GM19395 (cell line): ENCODE data around the gene PHLPP1.
A peak's percentile ranks its signal among the peaks of the same experiment; 100 is the strongest.

Experiments
- ATAC-seq: cut with Tn5 transposase; IDR thresholded peaks from one replicate; pipeline ENCODE4 v1.9.1; 2021; ENCODE audit warnings: mild to moderate bottlenecking, moderate library complexity; ENCODE audit not compliant: unreplicated experiment

Gene PHLPP1

GRCh38 chr18:62928326-62928725 lies 213.0 kb downstream of the PHLPP1 start:
- no peak for ATAC-seq

- ATAC-seq: no peak
Observed at GRCh38 chr18:62933261-62933887, 218.0 kb downstream of the PHLPP1 start.

DNA sequence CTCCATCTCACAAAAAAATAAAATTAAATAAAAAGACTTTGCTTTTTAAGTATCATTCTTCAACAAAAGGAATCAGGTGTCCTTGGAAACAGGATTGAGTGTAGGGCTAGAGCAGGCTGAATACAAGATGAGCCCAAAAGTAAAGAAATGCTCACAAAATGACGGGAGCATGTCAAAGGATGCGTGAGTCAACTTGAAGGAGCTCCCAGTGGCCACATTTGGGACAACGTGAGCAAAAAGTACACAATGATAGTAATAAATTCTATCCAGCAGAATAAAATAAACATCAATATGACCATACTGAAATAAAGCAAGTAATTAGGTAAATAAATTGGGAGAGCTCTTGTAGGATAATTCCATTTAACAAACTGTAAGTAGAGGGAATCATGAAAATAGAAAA lies 220.7 kb downstream of the PHLPP1 start:
- ATAC-seq: no peak

- ATAC-seq: no peak
Observed at GRCh38 chr18:62937065-62937464, 221.7 kb downstream of the PHLPP1 start.

- no peak for ATAC-seq
Observed at GRCh38 chr18:62938006-62938405, 222.7 kb downstream of the PHLPP1 start.

DNA sequence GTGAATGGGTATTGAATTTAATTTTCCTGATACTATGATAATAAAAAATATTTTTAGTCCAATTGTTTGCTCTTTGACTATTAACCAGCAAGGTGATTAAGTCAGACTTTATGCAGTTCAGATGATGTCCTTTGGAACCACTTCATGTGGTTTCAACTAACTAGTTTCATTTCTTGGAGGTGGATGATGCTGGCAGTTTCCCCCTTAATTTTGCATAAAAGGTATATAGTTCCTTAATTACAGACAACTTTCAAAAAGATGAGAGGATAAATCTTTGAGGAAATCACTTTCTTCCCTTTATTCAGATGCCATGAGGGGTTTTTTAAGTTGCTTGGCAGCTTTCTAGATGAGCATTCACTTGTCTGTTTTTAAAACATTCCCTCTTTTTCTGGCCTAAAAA lies 223.1 kb downstream of the PHLPP1 start:
- peak; percentile 84 for ATAC-seq

DNA sequence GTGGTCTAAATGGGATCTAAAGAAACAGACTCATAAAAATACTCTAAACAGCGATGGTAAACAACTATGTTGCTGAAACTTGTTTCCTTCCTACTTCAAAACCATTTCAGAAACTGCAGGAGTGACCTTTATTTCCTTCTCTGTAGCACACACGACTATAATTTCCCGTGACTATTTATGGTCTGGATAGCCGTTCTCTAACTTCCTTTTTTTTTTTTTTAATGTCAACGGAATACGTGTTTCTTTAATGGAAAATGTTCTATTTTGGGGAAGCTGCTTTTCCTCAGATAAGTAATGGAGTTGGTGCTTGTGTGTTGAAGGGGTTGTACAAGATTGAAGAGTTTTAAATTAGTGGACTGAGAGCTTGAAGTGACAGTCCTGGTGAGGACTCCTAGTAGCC lies 224.1 kb downstream of the PHLPP1 start:
- ATAC-seq: no peak

DNA sequence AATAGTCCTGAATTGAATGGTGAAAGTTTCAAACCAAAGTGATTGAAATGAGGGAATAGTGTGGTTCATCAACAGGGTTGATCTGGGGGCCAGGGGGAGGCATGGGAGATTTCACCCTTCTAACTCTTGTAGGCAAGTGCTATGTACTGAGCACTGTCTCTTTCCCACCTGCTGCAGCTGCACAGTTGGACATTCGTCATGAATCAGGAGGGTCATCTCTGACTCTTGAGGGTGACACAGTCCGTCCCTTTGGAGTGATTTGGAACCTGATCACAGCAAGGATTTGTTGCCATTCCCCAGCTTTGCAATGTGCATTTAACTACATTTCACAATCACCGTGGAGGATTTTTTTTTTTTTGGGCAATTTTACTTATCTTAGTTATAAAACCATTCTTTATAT lies 224.6 kb downstream of the PHLPP1 start:
- ATAC-seq: no peak

DNA sequence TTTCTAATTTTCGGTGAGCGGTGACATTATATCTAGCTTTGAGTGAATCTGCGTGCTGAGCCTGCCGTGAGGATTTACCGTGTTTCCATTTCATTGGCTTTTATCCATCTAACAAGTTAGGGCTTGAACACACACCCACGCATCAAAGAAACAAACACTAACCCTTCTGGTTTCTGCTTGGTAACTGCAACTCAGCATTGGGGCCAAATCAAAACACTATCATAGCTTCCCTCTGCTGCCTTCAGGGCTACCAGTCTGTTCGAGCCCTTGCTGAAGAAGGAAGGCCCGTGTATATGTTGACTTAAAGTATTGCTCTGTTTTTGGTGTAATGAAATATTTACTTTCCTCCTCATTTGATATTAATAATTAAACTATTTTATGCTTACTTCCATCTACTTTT lies 227.2 kb downstream of the PHLPP1 start:
- ATAC-seq: no peak

- ATAC-seq: no peak
Observed at GRCh38 chr18:62944454-62944853, 229.1 kb downstream of the PHLPP1 start.

DNA sequence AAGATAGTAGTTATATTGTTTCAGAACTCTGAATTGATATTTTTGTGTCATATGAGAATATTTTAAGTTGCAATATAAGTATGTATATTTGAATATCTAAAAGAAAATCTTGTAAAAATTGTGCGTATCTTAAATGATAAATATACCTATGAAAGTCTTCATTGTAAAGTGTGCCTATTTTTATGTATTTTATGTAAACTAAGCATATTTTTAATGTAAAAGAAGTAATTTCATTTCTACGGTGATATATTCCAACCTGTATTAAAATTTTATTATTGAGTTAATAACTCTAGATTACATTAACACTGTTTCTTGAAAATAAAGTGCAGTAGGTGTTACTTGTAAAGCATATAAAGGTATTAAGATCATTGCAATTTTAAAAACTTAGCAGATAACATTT lies 233.4 kb downstream of the PHLPP1 start:
- ATAC-seq: no peak

GRCh38 chr18:62950246-62950645 lies 234.9 kb downstream of the PHLPP1 start:
- no peak for ATAC-seq

- no peak for ATAC-seq
Observed at GRCh38 chr18:62952807-62953206, 237.5 kb downstream of the PHLPP1 start.

DNA sequence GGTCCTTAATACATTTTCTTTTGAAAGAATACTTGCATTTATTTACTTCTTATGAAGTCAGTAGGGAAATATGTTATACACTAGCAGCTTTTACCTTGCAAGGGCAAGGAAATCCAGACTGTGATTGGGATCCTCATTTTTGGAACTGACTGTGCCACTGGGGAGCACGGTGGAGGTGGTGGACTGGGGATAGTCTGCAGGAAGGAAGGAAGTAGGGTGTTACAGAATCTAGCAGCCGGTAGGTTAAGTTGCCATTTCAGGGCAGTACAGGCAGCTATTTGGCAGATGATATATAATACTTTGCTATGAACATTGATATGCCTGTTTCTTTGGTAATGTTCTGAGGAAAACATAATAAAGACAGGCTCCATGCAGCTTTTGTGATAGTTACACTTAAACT lies 238.3 kb downstream of the PHLPP1 start:
- no peak for ATAC-seq

DNA sequence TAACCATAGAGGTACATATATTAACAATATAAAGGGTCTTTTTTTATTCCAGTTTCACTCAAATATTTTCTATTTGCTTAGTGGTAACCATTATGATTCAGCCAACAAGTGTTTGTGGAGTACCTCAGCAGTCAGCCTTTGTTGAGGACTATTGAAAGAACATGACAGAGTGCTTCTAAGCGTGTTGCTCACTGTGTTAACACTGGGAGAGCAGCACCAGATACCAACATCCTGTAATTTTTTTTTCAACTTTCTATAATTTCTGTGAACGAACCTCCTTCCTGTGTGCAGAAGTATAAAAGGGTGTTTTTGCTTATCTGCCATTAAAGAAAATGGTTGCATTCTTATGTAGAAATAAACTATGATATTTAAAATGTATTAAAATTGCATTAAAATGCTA lies 239.0 kb downstream of the PHLPP1 start:
- ATAC-seq: no peak

DNA sequence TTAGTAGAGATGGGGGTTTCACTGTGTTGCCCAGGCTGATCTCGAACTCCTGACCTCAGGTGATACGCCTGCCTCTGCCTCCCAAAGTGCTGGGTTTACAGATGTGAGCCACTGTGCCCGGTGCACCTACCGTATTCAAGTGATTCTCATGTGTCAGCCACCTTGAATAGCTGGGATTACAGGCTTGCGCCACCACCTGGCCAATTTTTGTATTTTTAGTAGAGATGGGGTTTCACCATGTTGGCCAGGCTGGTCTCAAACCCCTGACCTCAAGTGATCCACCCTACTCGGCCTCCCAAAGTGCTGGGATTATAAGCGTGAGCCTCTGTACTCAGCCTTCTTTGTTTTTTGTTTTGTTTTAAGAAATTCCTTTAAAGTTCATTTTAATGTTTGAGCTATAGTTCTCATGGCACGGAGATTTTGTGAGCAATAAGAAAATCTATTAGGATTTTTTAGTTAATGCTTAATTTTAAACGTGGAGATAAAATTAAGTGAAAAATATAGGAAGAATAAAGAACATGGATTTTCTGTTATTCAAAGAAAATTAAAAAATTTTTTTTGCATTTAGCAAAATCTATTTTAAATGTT lies 242.6 kb downstream of the PHLPP1 start:
- peak; percentile 66 for ATAC-seq

DNA sequence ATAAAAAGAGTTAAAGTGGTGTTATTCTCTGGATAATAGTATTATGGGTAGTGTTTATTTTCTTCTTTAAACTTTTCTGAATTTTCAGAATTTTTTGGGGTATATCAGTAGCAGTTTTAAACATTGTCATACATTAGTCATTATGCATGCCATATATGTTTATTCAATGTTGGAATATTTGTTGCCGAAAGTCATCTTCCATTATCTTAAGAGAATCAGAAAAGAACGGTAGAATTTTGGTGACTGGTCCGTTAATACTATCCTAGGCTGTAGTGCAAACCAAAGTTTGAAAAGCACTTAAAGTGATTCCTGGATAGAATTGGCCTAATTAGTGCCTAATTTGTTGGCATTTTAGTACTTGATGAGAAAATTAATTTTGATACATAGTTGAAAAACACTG lies 244.1 kb downstream of the PHLPP1 start:
- no peak for ATAC-seq

GRCh38 chr18:62963507-62963906 lies 248.2 kb downstream of the PHLPP1 start:
- no peak for ATAC-seq

GRCh38 chr18:62964432-62964831 lies 249.1 kb downstream of the PHLPP1 start:
- ATAC-seq: no peak

DNA sequence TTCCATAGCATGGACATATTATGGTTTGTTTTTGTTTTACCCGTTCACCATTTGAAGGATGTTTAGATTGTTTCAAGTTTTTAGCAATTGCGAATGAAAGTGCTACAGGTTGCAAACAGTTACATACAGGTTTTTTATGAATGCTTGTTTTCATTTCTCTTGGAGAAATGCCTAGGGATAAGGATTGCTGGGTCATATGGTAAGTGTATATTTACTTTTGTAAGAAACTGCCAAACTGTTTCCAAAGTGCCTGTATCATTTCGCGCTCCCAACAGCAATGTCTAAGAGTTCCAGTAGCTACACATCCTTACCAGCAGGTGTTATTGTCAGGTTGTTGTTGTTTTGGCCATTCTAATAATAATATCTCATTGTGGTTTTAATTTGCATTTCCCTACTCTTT lies 251.7 kb downstream of the PHLPP1 start:
- ATAC-seq: no peak

GRCh38 chr18:62973689-62974088 lies 258.3 kb downstream of the PHLPP1 start:
- ATAC-seq: no peak

DNA sequence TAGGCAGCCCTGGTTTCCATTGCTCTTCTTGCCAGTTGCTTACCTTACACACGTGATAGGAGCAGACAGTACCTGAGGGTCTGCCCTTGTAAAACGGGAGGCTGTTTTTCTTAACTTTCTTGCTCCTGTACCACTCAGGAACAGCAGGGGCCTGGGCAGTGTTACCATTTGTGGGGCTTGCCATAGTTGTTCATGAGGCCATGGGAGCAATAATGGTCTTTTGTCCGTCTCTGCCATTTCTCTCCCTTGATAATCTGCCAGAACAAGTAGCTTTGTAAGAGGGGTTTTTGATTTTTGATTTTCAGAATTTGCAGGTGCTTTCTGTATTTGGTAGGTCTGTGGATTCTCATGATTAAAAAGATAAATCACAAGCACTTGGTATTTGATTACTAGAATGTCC lies 259.0 kb downstream of the PHLPP1 start:
- no peak for ATAC-seq
